Measurements from ENCODE around the gene APOL6.

The APOL6 gene

DNA sequence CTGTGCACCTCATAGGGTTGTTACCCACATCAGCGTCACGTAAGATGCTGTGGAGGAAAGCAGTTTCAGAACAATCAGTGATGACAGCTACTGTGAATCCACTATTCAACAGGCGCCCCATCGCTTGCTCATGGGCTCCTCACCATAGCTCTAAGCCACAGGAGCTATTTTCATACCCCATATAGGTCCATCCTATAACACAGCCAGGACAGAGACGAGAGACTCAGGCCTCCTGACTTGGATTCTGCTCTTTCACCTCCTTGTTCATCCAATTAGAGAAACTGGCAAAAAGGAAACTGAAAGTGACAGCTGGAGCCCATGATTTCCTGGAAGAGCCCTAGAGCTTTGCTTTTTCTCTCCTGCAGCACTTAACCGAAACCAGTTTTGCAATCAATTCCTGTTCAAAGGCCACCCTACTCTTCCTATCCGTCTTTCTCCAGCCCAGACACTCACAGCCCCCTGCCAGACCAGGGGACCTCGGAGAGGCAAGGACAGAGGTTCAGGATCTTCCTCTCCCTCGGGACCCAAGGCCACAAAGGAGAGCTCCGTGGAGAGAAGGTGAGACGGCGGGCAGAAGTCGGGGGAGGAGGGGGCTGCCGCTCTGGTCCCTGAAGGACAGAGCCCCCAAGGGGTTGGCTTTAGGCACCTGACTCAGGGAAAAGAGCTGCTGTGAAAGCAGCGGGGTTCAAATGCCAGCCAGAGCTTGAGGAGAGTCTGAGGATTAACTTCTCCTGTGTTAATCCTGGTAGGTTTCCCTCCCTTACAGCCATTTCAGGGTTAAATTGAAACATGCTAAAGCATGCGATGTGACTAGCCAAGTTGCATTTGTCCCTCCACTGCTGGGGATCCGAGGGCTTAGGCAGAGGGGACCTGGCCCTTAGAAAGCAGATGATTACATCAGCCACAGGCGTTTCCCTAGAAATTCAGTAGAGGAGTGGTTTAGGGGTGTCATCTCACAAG, at the start of gene APOL6:
APOL6 (plus strand) TSS at position 381 of the 960 bp plus-strand sequence. CDS start 7,980 bp downstream, outside the sequence.
- DNase-seq, result peak; percentile 45

DNA sequence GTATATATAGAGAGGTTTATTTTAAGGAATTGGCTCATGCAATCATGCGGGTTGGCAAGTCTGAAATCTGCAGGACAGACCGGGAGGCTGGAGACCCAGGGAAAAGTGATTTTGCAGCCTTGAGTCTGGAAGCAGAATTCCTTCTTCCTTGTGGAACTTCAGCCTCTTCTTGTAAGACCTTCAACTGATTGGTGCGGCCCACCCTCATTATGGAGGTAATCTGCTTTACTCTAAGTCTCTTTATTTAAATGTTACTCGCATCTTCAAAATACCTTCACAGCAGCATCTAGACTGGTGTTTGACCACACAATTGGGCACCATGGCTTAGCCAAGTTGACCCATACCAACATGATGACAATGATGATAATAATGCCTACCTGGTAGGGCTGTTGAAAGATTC, 48.9 kb upstream of the APOL6 start:
- DNase-seq, result no peak

GRCh38 chr22:35600476-35600875, 47.8 kb upstream of the APOL6 start:
- DNase-seq, result no peak

GRCh38 chr22:35601013-35601580, 47.1 kb upstream of the APOL6 start:
- DNase-seq, result no peak

DNA sequence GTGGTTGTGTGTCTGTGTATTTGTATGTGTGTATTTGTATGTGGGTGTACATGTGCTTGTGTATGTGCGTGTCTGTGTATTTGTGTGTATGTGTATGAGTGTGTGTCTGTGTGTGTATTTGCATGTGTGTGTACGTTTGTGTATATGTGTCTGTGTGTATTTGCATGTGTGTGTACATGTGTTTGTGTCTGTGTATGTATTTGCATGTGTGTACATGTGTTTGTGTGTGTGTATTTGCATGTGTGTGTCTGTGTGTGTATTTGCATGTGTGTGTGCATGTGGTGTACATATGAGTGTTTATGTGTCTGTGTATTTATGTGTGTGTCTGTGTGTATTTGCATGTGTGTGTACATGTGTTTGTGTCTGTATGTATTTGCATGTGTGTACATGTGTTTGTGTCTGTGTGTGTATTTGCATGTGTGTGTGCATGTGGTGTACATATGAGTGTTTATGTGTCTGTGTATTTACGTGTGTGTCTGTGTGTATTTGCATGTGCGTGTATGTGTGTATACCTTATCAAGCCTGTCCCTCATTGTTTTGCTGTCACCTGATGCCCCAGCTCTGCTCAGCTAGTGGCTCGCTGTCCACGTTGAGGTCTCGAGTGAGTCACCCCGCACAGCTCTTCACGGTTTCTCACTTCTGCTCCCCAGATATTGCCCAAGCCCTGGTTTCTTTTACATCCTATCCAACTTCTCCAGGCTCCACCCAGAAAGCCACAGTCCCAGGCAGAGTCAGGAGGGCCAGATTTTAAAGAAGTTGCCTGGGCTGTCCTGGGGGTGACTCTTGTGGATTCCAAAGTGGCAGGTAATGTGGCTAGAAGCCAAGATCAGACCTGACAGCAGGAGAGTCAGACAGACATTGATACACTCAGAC, 46.3 kb upstream of the APOL6 start:
- DNase-seq, result no peak

DNA sequence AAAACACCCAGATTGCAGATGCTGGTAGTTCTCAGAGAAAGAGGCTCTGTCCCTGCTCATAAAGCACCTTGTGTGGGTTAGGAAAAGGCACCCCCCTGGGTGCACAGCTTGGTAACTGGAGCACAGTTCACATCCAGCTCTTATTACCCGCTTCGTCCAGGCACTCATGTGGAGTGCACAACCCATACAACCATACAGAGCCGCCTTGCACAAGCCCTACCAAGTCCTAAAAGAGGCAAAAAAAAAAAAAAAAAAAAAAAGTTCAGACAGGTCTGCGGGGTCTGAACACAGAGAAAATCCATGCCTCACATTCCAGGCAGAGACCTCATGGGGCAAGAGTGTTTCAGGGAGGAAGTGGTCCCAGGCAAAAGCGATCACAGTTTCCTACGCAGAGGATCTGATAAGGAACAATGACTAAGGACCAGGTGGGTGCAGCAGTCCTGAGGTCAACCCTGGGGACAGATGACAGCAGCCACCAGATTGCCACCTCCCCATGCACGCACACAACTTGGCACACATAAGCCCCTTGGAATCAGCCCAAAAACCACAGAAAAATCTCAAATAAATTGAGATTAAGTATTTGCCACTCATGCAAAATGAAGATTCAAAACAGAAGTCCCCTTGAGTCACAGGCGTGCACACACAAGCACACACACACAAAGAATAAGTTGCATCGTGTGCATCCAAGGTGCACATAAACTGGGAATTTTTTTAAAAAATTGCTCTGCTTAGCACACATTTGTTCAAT, 43.5 kb upstream of the APOL6 start:
- DNase-seq, result no peak

GRCh38 chr22:35605369-35605680, 42.9 kb upstream of the APOL6 start:
- no peak for DNase-seq

DNA sequence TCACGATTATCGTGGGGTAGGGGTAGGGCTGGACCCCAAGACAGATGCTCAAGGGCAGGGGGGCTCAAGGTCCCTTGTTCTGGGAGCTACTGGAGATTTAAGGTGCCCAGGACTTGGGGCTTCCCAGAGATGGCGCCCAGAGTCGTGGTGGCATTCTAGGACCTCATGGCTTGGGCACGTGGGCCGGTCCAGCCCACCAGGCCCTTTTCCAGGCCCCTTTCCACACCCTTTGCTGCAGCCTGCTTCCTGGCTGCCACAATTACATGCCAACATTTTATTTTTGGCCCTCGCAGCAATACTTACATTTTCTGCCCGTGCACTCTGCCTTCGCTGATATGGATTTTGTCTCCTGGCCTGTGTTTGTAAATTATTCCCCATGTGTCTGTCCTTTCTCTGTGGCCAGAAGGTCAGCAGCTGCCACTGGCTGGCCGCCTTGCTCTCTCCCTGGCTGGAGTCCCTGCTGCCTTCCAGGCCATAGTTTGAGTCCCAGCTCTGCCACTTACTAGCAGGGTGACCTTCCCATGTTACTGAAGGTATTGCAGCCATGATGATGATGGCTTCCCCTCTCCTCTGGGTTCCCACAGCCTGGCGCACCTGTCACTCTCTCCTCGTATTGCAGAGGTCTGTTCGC, 42.3 kb upstream of the APOL6 start:
- DNase-seq, result no peak

DNA sequence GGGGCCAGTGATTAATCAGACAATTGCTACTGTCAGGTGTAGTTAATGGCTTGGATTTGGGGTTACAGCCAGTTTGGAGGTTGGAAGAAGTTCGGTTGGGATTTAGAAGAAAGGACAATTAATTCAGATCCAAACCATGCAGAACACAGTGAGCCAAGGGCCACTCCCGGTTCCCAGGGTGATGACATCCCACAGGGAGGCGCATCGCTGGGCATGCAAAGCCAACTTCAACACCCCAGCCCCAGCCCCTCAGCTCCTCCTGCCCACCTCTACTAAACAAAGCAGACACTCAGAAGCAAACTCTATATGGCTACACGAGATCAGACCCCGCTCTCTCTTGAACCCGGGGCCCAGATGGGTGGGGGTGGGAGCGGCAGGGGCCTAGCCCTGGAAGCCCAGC, 41.3 kb upstream of the APOL6 start:
- DNase-seq, result no peak

DNA sequence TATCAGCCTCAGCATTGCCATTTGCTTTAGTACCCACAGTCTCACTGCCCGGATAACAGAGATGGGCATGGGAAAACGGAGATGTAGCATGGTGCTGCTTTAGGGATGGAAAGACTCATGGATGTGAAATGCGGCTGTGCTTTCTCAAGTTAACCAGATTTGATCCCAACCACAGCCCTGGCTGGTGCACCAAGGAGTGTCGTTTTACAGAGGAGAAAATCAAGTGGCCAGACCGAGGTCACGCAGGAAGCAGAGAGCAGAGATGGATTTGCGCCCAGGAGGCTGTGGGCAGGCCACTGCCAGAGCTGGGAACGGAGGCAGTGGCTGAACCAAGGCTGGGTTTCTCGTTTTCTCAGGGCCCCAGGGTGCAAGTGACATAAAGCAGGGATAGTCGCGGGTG, 40.2 kb upstream of the APOL6 start:
- DNase-seq, result no peak

- no peak for DNase-seq
Measured at GRCh38 chr22:35609261-35609660, 39.0 kb upstream of the APOL6 start.

- no peak for DNase-seq
Measured at GRCh38 chr22:35609761-35610160, 38.5 kb upstream of the APOL6 start.

- no peak for DNase-seq
Measured at GRCh38 chr22:35610741-35611140, 37.5 kb upstream of the APOL6 start.

GRCh38 chr22:35611200-35611890, 36.9 kb upstream of the APOL6 start:
- no peak for DNase-seq

DNA sequence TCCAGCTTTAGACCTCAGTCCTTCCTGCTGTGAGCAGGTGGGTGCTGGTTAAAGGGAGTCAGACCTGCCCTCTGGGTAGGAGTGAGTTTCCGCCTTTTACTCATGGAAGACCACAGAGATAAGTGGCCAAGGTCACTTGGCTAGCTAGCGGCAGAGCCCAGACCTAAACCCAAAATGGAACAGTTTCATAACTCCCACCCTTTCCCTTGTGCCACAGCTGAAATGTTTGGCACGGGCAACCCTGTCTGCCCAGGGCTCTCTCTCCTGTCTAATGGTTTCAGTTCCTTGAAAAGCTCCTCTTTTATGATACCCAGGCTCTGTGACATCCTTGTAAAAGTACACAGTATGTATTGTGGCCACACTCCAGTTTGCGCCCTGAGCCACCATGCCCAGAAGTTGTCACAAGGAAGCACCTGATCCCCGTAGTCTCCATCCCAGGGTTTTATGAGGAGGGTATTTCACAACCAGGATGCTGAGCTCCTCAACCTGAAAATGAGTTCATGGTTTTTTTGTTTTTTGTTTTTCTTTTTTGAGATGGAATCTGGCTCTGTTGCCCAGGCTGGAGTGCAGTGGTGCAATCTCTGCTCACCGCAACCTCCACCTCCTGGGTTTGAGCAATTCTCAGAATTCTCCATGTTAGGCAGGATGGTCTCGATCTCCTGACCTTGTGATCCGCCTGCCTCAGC, 36.2 kb upstream of the APOL6 start:
- DNase-seq, result no peak

GRCh38 chr22:35612903-35613302, 35.3 kb upstream of the APOL6 start:
- DNase-seq, result no peak

- no peak for DNase-seq
Measured at GRCh38 chr22:35614404-35614803, 33.8 kb upstream of the APOL6 start.

DNA sequence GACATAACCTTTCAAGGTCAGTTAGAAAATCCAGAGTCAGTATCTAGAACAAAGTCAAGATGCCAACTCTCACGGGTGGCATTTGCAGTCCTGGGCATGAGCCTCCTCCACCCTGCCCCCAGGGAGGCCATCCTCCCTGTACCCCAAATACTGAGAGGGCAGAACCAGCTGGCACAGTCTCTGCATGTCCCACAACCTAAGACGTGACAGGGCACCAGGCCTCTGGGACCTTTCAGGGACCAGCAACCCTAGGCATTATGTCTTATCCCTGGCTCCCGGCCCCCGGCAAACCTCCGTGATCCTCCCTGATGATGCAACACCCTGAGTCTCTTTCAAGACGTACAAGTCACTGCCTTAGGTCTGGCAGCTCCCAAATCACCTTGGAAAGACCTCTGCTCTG, 33.1 kb upstream of the APOL6 start:
- no peak for DNase-seq

- DNase-seq, result no peak
Measured at GRCh38 chr22:35616043-35616442, 32.2 kb upstream of the APOL6 start.

GRCh38 chr22:35617137-35617755, 31.0 kb upstream of the APOL6 start, which contains the start of gene MB:
Gene MB, minus strand, starts transcription at chr22:35617329. Its CDS starts 72 bp downstream, at chr22:35617257.
- no peak for DNase-seq

Data from activated CD4-positive, alpha-beta T cell treated with anti-CD3 and anti-CD28 coated beads for 1 hour (primary cell).